ENCODE data around the gene PIK3R6. TPM values are rescaled to one million over a fixed set of nuclear protein-coding genes. Genes with fewer than 3 reads are reported as not detected.
"Not testable (repeated sequence)": the region's sequence is repeated elsewhere in the genome, so short reads cannot be mapped to it uniquely, and the experiment has no call there.

PIK3R6 gene
- total RNA-seq, 4 donors from 2014 or later: 0.56 to 3.5 (median 1.5) TPM

- DNase-seq (ENCODE audit: low spot score) (no peak), ATAC-seq (ENCODE audit: low FRiP score) (no peak)
- no peak for TF ChIP-seq CTCF (IDR thresholded peaks at IDR 0.05)
Measured at GRCh38 chr17:8818047-8818446, 49.4 kb downstream of the PIK3R6 start.

GRCh38 chr17:8806926-8807550 lies 60.4 kb downstream of the PIK3R6 start:
- DNase-seq (ENCODE audit: low spot score) (no peak), ATAC-seq (ENCODE audit: low FRiP score) (no peak)
- TF ChIP-seq CTCF (IDR thresholded peaks at IDR 0.05): no peak

- no peak for TF ChIP-seq CTCF (IDR thresholded peaks at IDR 0.05)
- ATAC-seq (ENCODE audit: low FRiP score) (no peak), DNase-seq (ENCODE audit: low spot score) (no peak)
Measured at GRCh38 chr17:8806253-8806925, 61.1 kb downstream of the PIK3R6 start.

GRCh38 chr17:8805396-8805795 lies 62.1 kb downstream of the PIK3R6 start:
- not testable (repeated sequence) for ATAC-seq (ENCODE audit: low FRiP score); DNase-seq (ENCODE audit: low spot score)

- ATAC-seq (ENCODE audit: low FRiP score) (no peak), DNase-seq (ENCODE audit: low spot score) (no peak)
- no peak for TF ChIP-seq CTCF (IDR thresholded peaks at IDR 0.05)
Measured at GRCh38 chr17:8803531-8804420, 63.7 kb downstream of the PIK3R6 start.

- DNase-seq (ENCODE audit: low spot score): no peak
- no peak for ATAC-seq (ENCODE audit: low FRiP score)
- no peak for TF ChIP-seq CTCF (IDR thresholded peaks at IDR 0.05)
Measured at GRCh38 chr17:8801135-8801840, 66.2 kb downstream of the PIK3R6 start.

- TF ChIP-seq CTCF (IDR thresholded peaks at IDR 0.05): no peak
- no peak for ATAC-seq (ENCODE audit: low FRiP score)
- no peak for DNase-seq (ENCODE audit: low spot score)
Measured at GRCh38 chr17:8800656-8801055, 66.8 kb downstream of the PIK3R6 start.
